ENCODE data around the gene PLCL1. TPM values are rescaled to one million over a fixed set of nuclear protein-coding genes. Genes with fewer than 3 reads are reported as not detected.

The PLCL1 gene
- total RNA-seq, 2 donors from 2014 or later, result 6.7 to 6.8 TPM

DNA sequence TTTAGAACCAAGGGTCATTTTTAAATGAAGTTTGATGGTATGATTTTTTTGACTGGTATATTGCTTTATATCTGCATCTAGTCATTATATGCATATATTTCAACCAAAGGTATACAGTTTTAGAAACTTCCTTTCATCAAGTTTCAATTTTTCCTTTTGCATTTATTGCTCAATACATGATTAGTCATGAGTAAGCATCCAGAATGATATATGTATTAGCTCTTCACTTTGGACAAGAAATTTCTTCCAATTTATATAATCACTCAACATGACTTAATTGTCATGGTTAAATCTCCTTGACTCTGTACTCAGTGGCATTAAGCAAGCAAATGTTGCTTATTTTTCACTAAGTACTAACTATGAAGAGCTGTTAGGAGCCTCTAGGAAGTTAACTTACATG lies 123.6 kb downstream of the PLCL1 start:
- intact Hi-C loops (cut with DNase I), result loop anchor here (10.0 kb wide), 1 partner anchor 123 kb away; the partner anchor contains the start of gene PLCL1
- Histone ChIP-seq H3K4me1 (replicated peaks) (no peaks in the 10 kb centered on the region), H3K27me3 (replicated peaks; ENCODE audit: insufficient read depth) (no peaks in the 10 kb centered on the region), H3K9me3 (no peaks in the 10 kb centered on the region), H3K4me3 (no peak overlapping the region), H3K36me3 (no peaks in the 10 kb centered on the region), H3K27ac (no peak overlapping the region)
- no peak for DNase-seq (ENCODE audit: low spot score)
- TF ChIP-seq CTCF (IDR thresholded peaks at IDR 0.05), result no peak
- TF ChIP-seq POLR2AphosphoS5 (IDR thresholded peaks at IDR 0.05), result no peak
- no peak for TF ChIP-seq POLR2A (IDR thresholded peaks at IDR 0.05)

- Histone ChIP-seq H3K9me3 (no peaks in the 10 kb centered on the region), H3K36me3 (no peaks in the 10 kb centered on the region), H3K27ac (no peak overlapping the region), H3K4me1 (replicated peaks) (no peaks in the 10 kb centered on the region), H3K4me3 (no peak overlapping the region), H3K27me3 (replicated peaks; ENCODE audit: insufficient read depth) (no peaks in the 10 kb centered on the region)
- intact Hi-C loops (cut with DNase I), result loop anchor here (10.0 kb wide), 1 partner anchor 124 kb away; the partner anchor contains the start of gene PLCL1
- DNase-seq (ENCODE audit: low spot score), result no peak
- WGBS, result 88% methylated on average over 5 of the region's 5 CpGs
- TF ChIP-seq CTCF (IDR thresholded peaks at IDR 0.05) (no peak), POLR2A (IDR thresholded peaks at IDR 0.05) (no peak), POLR2AphosphoS5 (IDR thresholded peaks at IDR 0.05) (no peak)
These were observed 124.9 kb downstream of the PLCL1 start for GRCh38 chr2:197929008-197929885.

GRCh38 chr2:197929886-197930227 lies 125.5 kb downstream of the PLCL1 start:
- no peak for DNase-seq (ENCODE audit: low spot score)
- intact Hi-C loops (cut with DNase I), result loop anchor here (10.0 kb wide), 1 partner anchor 125 kb away; the partner anchor contains the start of gene PLCL1
- Histone ChIP-seq H3K4me1 (replicated peaks) (no peaks in the 10 kb centered on the region), H3K27me3 (replicated peaks; ENCODE audit: insufficient read depth) (no peaks in the 10 kb centered on the region), H3K9me3 (no peaks in the 10 kb centered on the region), H3K27ac (no peak overlapping the region), H3K36me3 (no peaks in the 10 kb centered on the region), H3K4me3 (no peak overlapping the region)
- no peak for TF ChIP-seq POLR2AphosphoS5 (IDR thresholded peaks at IDR 0.05)
- no peak for TF ChIP-seq POLR2A (IDR thresholded peaks at IDR 0.05)
- TF ChIP-seq CTCF (IDR thresholded peaks at IDR 0.05), result no peak

DNA sequence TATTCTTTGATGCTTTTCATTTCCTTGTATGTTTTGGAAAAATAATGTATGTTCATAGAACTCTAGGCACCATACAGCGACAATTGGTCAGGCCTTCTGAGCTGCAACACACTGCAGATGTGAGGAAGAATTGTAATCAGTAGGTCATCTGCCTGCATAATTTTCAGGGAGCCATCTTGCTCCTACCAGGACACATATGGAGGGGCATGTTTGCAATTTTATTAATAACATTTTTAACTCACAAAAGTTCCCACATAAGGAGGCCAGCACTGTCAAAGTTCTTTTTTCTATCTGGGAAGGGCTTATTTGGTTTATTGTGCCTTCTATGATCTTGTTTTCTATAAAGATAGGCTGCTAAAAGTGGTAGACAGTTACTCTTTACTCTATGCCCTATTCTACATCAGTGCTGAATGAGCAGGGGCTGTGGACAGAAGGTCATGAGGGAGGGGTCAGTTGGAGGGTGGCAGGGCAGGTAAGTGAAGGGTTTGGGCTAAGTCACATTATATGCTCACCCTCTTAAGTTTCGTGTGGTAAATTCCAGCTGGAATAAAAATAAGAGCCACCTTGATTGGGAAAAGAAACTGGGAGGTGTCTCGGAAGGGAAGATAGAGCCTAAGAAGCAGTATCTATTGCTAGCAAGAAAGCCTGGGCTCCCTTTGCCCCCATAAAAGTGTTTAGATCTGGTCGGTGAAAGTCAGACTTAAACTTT lies 126.3 kb downstream of the PLCL1 start:
- 95% methylated on average over 4 of the region's 4 CpGs for WGBS
- no peak for TF ChIP-seq CTCF (IDR thresholded peaks at IDR 0.05)
- no peak for TF ChIP-seq POLR2AphosphoS5 (IDR thresholded peaks at IDR 0.05)
- TF ChIP-seq POLR2A (IDR thresholded peaks at IDR 0.05), result no peak
- DNase-seq (ENCODE audit: low spot score), result no peak
- intact Hi-C loops (cut with DNase I), result no loop called here
- Histone ChIP-seq H3K27ac (no peak overlapping the region), H3K36me3 (no peaks in the 10 kb centered on the region), H3K9me3 (no peaks in the 10 kb centered on the region), H3K4me1 (replicated peaks) (no peaks in the 10 kb centered on the region), H3K27me3 (replicated peaks; ENCODE audit: insufficient read depth) (no peaks in the 10 kb centered on the region), H3K4me3 (no peak overlapping the region)

Measured in prostate gland (tissue), 2 donors.